Testis (tissue), 3 donors: Measurements from ENCODE around the gene FAM117B. TPM values are rescaled to one million over a fixed set of nuclear protein-coding genes. Genes with fewer than 3 reads are reported as not detected.

Experiments
- DNase-seq: peaks from one replicate; pipeline ENCODE4 v3.0.0-alpha.2; 2019
- H3K27ac ChIP-seq, 2 donors: fragments of 200-600 bp; sonication (generic); one replicate each; pipeline ENCODE4 v1.5.1; 2019
- H3K27me3 ChIP-seq: fragments of 200-600 bp; sonication (generic); one replicate; pipeline ENCODE4 v1.5.1; 2019
- H3K36me3 ChIP-seq: fragments of 200-600 bp; sonication (generic); one replicate; pipeline ENCODE4 v1.5.1; 2017; ENCODE audit warnings: low read depth; ENCODE audit errors: missing control alignments
- H3K4me1 ChIP-seq: fragments of 200-600 bp; sonication (generic); one replicate; pipeline ENCODE4 v1.5.1; 2019
- H3K4me3 ChIP-seq, 2 donors: fragments of 200-600 bp; sonication (generic); one replicate each; pipeline ENCODE4 v1.5.1; 2017 to 2019
- H3K9me3 ChIP-seq: fragments of 200-600 bp; sonication (generic); one replicate; pipeline ENCODE4 v1.5.1; 2017
- CTCF ChIP-seq, 3 experiments: fragments of 450-650 bp in 2 of 3; fragments of 200-600 bp in 1 of 3; sonication (generic) in 1 of 3; IDR thresholded peaks; one replicate each; pipeline ENCODE4 v1.5.1; 2016 to 2019; ENCODE audit warnings: antibody characterized with exemption in 3 of 3, mild to moderate bottlenecking in 2 of 3, moderate library complexity in 1 of 3
- POLR2A ChIP-seq: fragments of 450-650 bp; IDR thresholded peaks from one replicate; pipeline ENCODE4 v1.6.1; 2017; ENCODE audit warnings: antibody characterized with exemption, mild to moderate bottlenecking, moderate library complexity
- WGBS, 2 donors: methylation state at CpG; one replicate each; pipeline ENCODE4 v1.1.5; 2018; 5-methylcytosine and 5-hydroxymethylcytosine counted together
- intact Hi-C: fragments of 100-400 bp; cut with DNase I; formaldehyde crosslinking; loops from one replicate; pipeline ENCODE4 v1.15.1; 2023; ENCODE audit warnings: low total_unique reads
- polyA plus RNA-seq: library from polyadenylated mRNA; stranded (reverse); fragments of 350-450 nt; fragmentation: Illumina TruSeq; extraction: RNeasy Lipid Tissue Mini Kit (QIAGEN cat#74804); gene quantifications from one replicate; pipeline ENCODE4 v1.2.3, GENCODE V29; 2014; ENCODE audit warnings: low read depth, low replicate concordance; ENCODE audit not compliant: insufficient read depth
- total RNA-seq, 2 donors: library from RNA; depleted of rRNA; stranded (reverse); fragments of >200 nt; gene quantifications; one replicate each; pipeline ENCODE4 v1.2.3, GENCODE V29; 2016

The FAM117B gene
- total and polyA plus RNA-seq, 3 donors from 2014 or later, result 9.8 to 34.7 (median 28.0) TPM

GRCh38 chr2:202643012-202643858 lies 8.5 kb downstream of the FAM117B start:
- TF ChIP-seq POLR2A, result no peak
- TF ChIP-seq CTCF (IDR thresholded peaks at IDR 0.05), result no peak
- Histone ChIP-seq H3K4me3 (no peak overlapping the region), H3K27me3 (no peaks in the 10 kb centered on the region), H3K27ac (peak overlapping the region in 1 of 2 donors; percentile 28), H3K36me3 (no peaks in the 10 kb centered on the region), H3K9me3 (no peaks in the 10 kb centered on the region), H3K4me1 (peaks cover 16% of the 10 kb centered on the region)
- no peak for DNase-seq
- WGBS, 2 donors, result 73 to 76% methylated on average over 5 of the region's 5 CpGs
- intact Hi-C loops, result no loop called here

GRCh38 chr2:202652119-202652518 lies 17.4 kb downstream of the FAM117B start:
- intact Hi-C loops, result no loop called here
- Histone ChIP-seq H3K4me3 (no peak overlapping the region), H3K9me3 (no peaks in the 10 kb centered on the region), H3K4me1 (no peaks in the 10 kb centered on the region), H3K27ac (no peak overlapping the region), H3K36me3 (no peaks in the 10 kb centered on the region), H3K27me3 (no peaks in the 10 kb centered on the region)
- DNase-seq, result no peak
- WGBS, 2 donors, result 82% methylated on average over 4 of the region's 4 CpGs
- TF ChIP-seq CTCF (IDR thresholded peaks at IDR 0.05) (no peak), POLR2A (no peak)

- WGBS, 2 donors, result 89 to 91% methylated on average over 4 of the region's 4 CpGs
- TF ChIP-seq CTCF (IDR thresholded peaks at IDR 0.05), result no peak
- TF ChIP-seq POLR2A, result no peak
- Histone ChIP-seq H3K4me3 (no peak overlapping the region), H3K4me1 (no peaks in the 10 kb centered on the region), H3K9me3 (no peaks in the 10 kb centered on the region), H3K36me3 (no peaks in the 10 kb centered on the region), H3K27ac (no peak overlapping the region), H3K27me3 (no peaks in the 10 kb centered on the region)
- no peak for DNase-seq
- intact Hi-C loops, result no loop called here
Observed at GRCh38 chr2:202653890-202654289, 19.1 kb downstream of the FAM117B start.

GRCh38 chr2:202657876-202658275 lies 23.1 kb downstream of the FAM117B start:
- no peaks in the 10 kb centered on the region for H3K27me3 ChIP-seq
- no peaks in the 10 kb centered on the region for H3K36me3 ChIP-seq
- no peak for DNase-seq
- intact Hi-C loops, result no loop called here
- H3K27ac ChIP-seq, result no peak overlapping the region
- TF ChIP-seq POLR2A (no peak), CTCF (IDR thresholded peaks at IDR 0.05) (no peak)
- no peaks in the 10 kb centered on the region for H3K4me1 ChIP-seq
- no peaks in the 10 kb centered on the region for H3K9me3 ChIP-seq
- H3K4me3 ChIP-seq, result no peak overlapping the region

GRCh38 chr2:202660796-202661195 lies 26.0 kb downstream of the FAM117B start:
- no peak for DNase-seq
- 32 to 33% methylated on average over 2 of the region's 2 CpGs for WGBS, 2 donors
- H3K4me1 ChIP-seq, result no peaks in the 10 kb centered on the region

More at GRCh38 chr2:202660796-202661195, 26.0 kb downstream of the FAM117B start:
- intact Hi-C loops, result no loop called here
- no peak overlapping the region for H3K4me3 ChIP-seq
- no peaks in the 10 kb centered on the region for H3K9me3 ChIP-seq
- no peak overlapping the region for H3K27ac ChIP-seq
- TF ChIP-seq POLR2A, result no peak
- no peak for TF ChIP-seq CTCF (IDR thresholded peaks at IDR 0.05)
- H3K27me3 ChIP-seq, result no peaks in the 10 kb centered on the region
- H3K36me3 ChIP-seq, result no peaks in the 10 kb centered on the region
